HG02642 (cell line): Measurements from ENCODE around the gene ERAS.

Experiments used
- ATAC-seq: cut with Tn5 transposase; IDR thresholded peaks from one replicate; pipeline ENCODE4 v1.9.1; 2021; ENCODE audit warnings: mild to moderate bottlenecking; ENCODE audit not compliant: unreplicated experiment, poor library complexity

ERAS gene

GRCh38 chrX:48826135-48826875, at the start of gene ERAS:
TSS of gene ERAS (plus strand) at chrX:48826513. CDS start at chrX:48829124, 2,611 bp downstream.
- no peak for ATAC-seq

- no peak for ATAC-seq
Observed at GRCh38 chrX:48776818-48777439, 49.4 kb upstream of the ERAS start.

GRCh38 chrX:48779399-48779798, 46.9 kb upstream of the ERAS start:
- no peak for ATAC-seq

- ATAC-seq = no peak
Observed at GRCh38 chrX:48781705-48782104, 44.6 kb upstream of the ERAS start.

- ATAC-seq = no peak
Observed at GRCh38 chrX:48782216-48782615, 44.1 kb upstream of the ERAS start.

- no peak for ATAC-seq
Observed at GRCh38 chrX:48782795-48783194, 43.5 kb upstream of the ERAS start.

- ATAC-seq = no peak
Observed at GRCh38 chrX:48784726-48785125, 41.6 kb upstream of the ERAS start.

GRCh38 chrX:48785186-48785539, 41.1 kb upstream of the ERAS start:
- ATAC-seq = no peak

GRCh38 chrX:48785540-48786214, 40.6 kb upstream of the ERAS start:
- no peak for ATAC-seq

GRCh38 chrX:48786341-48786800, 39.9 kb upstream of the ERAS start, which contains the start of gene GATA1:
TSS of gene GATA1 (plus strand) at chrX:48786590. CDS start at chrX:48791110, 4,520 bp downstream.
- no peak for ATAC-seq

- ATAC-seq = no peak
Observed at GRCh38 chrX:48786825-48787504, 39.3 kb upstream of the ERAS start.

- no peak for ATAC-seq
Observed at GRCh38 chrX:48787505-48788443, 38.5 kb upstream of the ERAS start.

GRCh38 chrX:48789366-48790220, 36.7 kb upstream of the ERAS start:
- ATAC-seq = no peak

GRCh38 chrX:48790477-48790876, 35.8 kb upstream of the ERAS start:
- ATAC-seq = no peak

- ATAC-seq = no peak
Observed at GRCh38 chrX:48791063-48791820, 35.1 kb upstream of the ERAS start.

GRCh38 chrX:48792219-48792618, 34.1 kb upstream of the ERAS start:
- no peak for ATAC-seq

- ATAC-seq = no peak
Observed at GRCh38 chrX:48793935-48794334, 32.4 kb upstream of the ERAS start.

- ATAC-seq = no peak
Observed at GRCh38 chrX:48794340-48794910, 31.9 kb upstream of the ERAS start.
